Daoy (cell line): Measurements from ENCODE around the gene CRHR1. TPM values are rescaled to one million over a fixed set of nuclear protein-coding genes. Genes with fewer than 3 reads are reported as not detected.

Experiments used
- DNase-seq: peaks from one replicate; pipeline ENCODE4 v3.0.0-alpha.2; 2015; ENCODE audit warnings: low read depth
- total RNA-seq: library from RNA; depleted of rRNA; stranded (reverse); fragments of >200 nt; shearing (Covaris generic); gene quantifications from 2 replicates; pipeline ENCODE4 v1.2.3, GENCODE V29; 2014

Gene CRHR1
- total RNA-seq, 1 experiment from 2014 or later = 0.63 TPM

GRCh38 chr17:45789874-45790273 lies 5.8 kb downstream of the CRHR1 start:
- no peak for DNase-seq

GRCh38 chr17:45790296-45790922 lies 6.3 kb downstream of the CRHR1 start:
- DNase-seq = no peak

- DNase-seq = no peak
These were observed 7.0 kb downstream of the CRHR1 start for GRCh38 chr17:45791041-45791582.

GRCh38 chr17:45791935-45792334 lies 7.8 kb downstream of the CRHR1 start:
- peak; percentile 11 for DNase-seq

GRCh38 chr17:45792437-45792836 lies 8.3 kb downstream of the CRHR1 start:
- DNase-seq = no peak

DNA sequence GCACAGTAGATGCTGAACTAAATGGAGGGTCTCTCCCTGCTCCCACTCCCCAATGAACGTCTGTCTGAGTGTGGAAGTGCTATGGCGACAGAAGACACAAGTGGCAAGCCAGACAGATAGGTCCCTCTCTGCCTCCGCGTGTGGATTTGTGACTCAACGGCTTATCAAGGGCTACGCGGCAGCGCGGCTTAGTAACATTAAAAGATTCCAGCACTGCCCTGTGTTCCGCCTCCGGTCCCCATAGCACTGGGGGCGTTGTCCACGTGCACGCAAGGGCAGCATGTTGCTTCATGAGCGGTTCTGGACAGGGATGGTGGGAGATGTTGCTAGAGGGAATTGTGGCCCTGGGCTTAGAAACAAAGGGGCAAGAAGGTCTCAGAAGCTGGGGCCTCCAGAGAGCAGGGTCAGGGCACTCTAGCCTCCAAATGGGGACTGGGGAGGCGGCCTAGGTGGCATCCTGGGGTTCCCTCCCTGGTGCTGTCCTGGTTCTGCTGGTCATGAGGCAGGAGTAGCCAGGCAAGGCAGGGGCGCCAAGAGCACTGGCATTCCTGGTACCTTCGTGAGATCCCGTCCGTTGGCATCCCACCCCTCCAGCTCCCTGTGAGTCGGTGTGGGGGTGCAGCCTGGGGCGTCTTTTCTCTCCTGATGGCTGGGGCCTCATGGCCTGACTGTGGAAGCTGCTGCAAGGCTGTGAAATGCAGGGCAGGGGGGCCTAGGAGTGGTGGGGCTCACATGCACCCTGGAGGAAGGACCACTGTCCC lies 9.1 kb downstream of the CRHR1 start:
- DNase-seq = peak; percentile 40

- DNase-seq = no peak
These were observed 9.9 kb downstream of the CRHR1 start for GRCh38 chr17:45793999-45794540.

DNA sequence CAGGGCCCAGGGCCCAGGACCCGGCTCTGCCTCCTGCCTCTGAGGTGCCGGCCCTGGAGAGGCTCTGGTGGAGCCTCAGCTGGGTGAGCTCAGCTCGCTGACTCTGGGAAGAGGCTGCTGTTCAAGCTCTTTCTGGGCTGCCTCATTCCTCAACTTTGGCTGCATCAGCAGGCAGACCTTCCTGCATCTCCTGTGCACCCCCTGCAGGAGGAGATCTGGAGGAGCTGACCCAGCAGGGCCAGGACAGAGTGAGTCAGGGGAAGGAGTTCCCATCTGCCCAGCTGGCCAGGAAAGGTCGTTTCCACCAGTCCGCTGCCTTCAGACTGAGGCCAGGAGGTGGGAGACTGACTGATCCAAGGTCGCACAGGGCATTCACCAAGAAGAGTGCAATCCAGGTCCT lies 10.7 kb downstream of the CRHR1 start:
- peak; percentile 18 for DNase-seq

- DNase-seq = no peak
These were observed 16.7 kb downstream of the CRHR1 start for GRCh38 chr17:45800816-45801215.

GRCh38 chr17:45801421-45801820 lies 17.3 kb downstream of the CRHR1 start:
- no peak for DNase-seq

DNA sequence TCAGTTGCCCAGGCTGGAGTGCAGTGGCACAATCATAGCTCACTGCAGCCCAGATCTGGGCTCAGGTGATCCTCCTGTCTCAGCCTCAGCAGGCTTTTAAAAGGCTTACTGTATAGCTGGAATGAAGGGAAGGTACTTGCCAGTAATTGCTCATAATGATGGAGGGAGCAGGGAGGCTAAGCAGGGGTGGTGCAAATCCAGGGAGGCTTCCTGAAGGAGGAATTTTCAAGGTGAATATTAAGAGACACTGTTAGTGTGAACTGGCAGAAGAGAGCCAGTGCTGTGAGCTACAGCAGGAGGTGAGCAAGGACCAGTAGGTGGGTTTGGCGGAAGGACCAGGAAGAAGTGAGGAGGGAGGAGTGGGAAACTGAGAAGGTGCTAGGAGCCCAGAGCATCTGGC lies 24.7 kb downstream of the CRHR1 start:
- no peak for DNase-seq

DNA sequence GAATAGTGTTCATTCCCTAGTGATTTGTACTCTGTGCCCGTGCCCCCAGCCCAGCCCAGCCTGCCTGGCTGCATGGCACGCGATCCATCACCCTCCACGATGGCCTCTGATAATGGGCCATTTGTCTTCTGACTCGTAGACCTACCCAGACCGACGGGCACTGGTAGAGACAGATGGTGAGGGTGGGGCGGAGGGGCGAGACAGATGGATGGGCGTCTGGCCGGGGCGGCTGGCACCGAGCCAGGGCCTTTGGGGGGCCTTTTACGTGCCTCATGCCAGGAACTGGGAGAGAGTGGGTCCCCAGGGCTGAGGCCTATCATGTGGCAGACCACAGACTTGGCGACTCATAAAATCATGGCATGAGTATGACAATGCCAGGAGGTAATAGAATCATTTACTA lies 25.4 kb downstream of the CRHR1 start:
- no peak for DNase-seq

- no peak for DNase-seq
These were observed 28.0 kb downstream of the CRHR1 start for GRCh38 chr17:45812102-45812501.

- DNase-seq = peak; percentile 45
These were observed 29.1 kb downstream of the CRHR1 start for GRCh38 chr17:45813048-45813725.

DNA sequence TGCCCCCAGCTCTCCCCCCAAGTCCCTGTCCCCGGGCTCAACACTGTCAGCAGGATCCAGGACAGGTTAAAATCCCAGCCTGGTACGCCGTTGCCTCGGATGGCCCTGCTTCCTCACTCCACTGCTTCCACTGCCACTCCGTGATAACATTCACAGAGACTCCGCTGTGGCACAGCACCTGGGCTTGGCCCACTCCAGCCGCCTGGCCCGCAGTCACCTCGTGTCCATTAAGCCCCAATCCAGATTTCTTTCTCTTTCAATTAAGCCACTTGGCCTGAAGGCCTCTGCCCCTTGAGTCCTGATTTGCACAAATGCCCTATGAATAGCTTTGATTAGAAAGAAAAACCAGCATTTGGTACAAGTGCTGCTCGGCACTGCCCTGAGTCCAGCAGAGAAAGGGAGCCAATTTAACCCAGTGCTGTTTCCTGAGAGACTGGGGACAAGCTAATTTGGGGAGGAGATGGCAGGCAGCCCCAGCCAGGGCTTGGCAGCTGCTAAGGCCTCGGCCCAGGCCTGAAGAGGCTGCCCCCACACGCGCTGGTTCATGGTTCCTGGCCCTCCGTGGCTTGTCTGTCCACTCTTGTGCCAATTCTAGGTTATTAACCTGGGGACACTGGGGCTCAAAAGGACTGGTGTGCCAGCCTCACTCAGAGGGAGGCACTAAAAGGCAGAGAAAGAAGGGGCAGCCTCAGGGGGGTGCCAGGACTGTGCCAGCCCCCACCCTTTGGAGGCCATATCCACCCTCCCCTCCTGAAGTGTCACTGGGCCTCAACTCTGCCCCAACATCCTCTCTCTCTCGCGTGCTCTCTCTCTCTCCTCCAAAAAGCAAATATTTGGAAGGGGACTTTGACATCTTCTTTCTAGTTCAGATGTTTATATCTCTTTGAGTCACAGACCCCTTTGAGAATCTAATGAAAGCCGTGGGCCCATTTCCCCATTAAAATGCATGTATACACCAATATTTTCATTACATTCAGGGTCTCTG lies 30.8 kb downstream of the CRHR1 start:
- DNase-seq = no peak

GRCh38 chr17:45815752-45816151 lies 31.6 kb downstream of the CRHR1 start:
- DNase-seq = no peak

DNA sequence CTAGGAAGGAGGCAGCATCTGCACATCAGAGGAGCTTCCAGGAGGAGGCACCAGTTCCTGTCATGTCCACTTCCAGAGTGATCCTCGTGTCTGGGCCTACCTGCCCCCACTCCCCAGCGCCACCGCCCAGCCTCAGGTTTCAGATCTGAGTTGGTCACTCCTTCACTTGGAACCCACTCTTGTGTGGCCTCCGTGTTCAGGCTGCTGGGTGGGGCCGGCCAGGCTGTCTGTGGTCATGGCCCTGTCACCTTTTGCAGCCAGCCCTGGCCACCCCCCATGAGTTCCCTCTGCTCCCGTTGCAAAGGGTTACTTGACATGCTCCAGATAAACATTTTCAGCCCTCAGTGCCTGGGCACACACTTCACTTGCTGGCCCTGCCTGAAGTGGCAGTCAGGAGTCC lies 33.9 kb downstream of the CRHR1 start:
- no peak for DNase-seq

DNA sequence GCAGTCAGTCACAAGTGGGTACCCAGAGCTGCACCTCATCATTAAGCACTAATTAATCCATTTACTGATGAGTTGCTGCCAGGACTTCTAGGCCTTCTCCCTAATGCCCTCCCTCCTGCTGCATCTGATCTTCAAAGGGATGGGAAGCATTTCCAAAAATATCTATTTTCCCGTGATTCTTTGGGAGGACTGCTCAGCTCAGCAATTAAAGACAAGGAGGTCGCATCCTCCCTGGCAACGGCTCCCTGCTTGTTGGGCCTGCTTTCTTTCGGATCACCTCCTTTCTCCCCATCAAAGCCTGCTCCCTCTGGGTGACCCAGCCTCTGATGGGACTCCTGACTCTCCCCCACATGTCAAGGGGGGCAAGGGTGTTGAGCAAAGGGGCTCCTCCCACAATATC lies 34.6 kb downstream of the CRHR1 start:
- no peak for DNase-seq

GRCh38 chr17:45819632-45820031 lies 35.5 kb downstream of the CRHR1 start:
- no peak for DNase-seq

DNA sequence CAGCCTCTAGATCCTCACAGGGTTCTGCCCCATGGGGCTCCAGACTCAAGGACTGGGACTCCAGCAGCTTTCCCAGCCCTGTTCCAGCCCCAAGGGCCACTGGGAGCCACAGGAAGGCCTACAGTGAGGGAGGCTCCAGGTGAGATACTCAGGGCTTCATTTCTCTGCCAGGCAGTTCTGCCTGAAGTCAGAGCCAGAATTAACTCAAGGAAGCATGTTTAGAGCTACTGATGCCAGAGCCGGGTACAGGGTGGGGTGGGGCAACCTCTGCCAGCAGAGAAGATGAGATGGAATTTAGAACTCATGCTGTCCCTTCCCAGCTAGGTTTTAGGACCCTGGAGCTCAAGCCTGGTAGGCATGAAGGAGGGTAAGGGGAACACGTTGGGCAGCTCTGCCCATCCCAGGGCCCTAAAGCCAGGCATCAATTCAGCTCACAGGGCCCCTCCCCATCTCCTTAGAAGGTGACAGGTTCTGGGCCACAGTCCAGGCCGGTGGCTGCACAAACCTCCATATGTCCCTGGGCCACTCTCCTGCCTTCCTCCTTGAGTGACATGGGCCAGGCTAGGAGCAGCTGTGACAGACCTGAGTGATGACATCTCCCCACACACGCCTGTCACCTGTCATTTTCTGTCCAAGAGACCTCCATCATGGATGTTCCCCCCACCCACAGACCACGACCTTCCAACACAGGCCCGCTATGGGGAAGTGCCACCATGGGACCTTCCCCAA lies 36.1 kb downstream of the CRHR1 start:
- DNase-seq = no peak

DNA sequence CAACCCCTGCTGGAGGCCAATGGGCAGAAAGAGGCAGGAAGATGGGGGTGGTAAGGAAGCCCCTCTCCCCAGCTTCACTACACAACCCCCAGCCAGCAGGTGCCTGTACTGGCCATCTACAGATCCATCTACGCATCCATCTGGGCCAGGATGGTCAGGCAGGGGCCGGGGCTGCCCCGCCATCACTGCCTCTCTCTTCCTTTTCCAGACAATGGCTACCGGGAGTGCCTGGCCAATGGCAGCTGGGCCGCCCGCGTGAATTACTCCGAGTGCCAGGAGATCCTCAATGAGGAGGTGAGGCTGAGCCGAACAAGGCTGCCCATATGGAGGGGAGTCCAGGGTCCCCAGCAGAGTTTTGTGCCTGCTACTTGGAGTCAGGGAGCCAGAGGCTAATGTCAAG lies 37.0 kb downstream of the CRHR1 start:
- no peak for DNase-seq
